ENCODE results near the gene MYO3B. TPM values are rescaled to one million over a fixed set of nuclear protein-coding genes. Genes with fewer than 3 reads are reported as not detected.

MYO3B gene
- total and polyA plus RNA-seq, 11 donors, result 0.09 to 0.19 (median 0.10) TPM; not detected in 8

DNA sequence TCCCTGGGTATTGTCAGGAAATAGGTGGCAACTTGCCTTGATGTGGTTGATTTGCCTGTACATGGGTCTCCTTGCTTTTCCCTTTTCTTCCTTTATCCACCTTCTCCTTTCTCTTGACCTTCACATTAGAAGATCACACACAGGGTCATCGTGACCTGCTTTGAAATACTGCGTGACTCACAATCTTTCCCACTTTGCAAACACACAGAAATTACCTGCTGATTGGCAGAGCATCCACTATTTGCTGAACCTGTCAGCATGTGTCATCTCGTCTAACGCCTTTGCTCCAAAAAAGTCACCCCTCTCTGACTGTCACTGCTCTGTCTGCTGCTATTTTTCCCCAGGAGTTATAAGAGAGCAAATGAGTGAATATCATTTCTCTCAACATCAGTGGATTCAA is 60.8 kb downstream of the MYO3B start:
- WGBS, 4 donors, result 77 to 88% (median 85%) methylated on average over 4 of the region's 4 CpGs
- H3K4me3 ChIP-seq, result no peak overlapping the region
- H3K27me3 ChIP-seq, result peaks cover 0 to 33% (median 5%) of the 10 kb centered on the region in 9 donors
- DNase-seq (no peak), ATAC-seq (no peak)
- no peaks in the 10 kb centered on the region for H3K9me3 ChIP-seq
- TF ChIP-seq POLR2A (IDR thresholded peaks at IDR 0.05), result no peak
- TF ChIP-seq, protein P1, sequence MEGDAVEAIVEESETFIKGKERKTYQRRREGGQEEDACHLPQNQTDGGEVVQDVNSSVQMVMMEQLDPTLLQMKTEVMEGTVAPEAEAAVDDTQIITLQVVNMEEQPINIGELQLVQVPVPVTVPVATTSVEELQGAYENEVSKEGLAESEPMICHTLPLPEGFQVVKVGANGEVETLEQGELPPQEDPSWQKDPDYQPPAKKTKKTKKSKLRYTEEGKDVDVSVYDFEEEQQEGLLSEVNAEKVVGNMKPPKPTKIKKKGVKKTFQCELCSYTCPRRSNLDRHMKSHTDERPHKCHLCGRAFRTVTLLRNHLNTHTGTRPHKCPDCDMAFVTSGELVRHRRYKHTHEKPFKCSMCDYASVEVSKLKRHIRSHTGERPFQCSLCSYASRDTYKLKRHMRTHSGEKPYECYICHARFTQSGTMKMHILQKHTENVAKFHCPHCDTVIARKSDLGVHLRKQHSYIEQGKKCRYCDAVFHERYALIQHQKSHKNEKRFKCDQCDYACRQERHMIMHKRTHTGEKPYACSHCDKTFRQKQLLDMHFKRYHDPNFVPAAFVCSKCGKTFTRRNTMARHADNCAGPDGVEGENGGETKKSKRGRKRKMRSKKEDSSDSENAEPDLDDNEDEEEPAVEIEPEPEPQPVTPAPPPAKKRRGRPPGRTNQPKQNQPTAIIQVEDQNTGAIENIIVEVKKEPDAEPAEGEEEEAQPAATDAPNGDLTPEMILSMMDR (IDR thresholded peaks at IDR 0.05), result no peak
- intact Hi-C loops (cut with DNase I), result loop anchor here in 8 of 10 donors (5.0 to 10.0 kb wide), 3 partner anchors 574 to 634 kb away; partner anchors contain the start of gene GAD1 (in 7 of the 8)
- H3K36me3 ChIP-seq, result no peaks in the 10 kb centered on the region
- H3K4me1 ChIP-seq, result no peaks in the 10 kb centered on the region
- H3K27ac ChIP-seq, result no peak overlapping the region

GRCh38 chr2:170240629-170241028 is 62.7 kb downstream of the MYO3B start:
- ATAC-seq, result no peak
- H3K27me3 ChIP-seq, result peaks cover 0 to 33% (median 5%) of the 10 kb centered on the region in 9 donors
- H3K4me3 ChIP-seq, result no peak overlapping the region
- H3K27ac ChIP-seq, result no peak overlapping the region
- WGBS, 4 donors, result 61 to 71% (median 69%) methylated on average over 2 of the region's 2 CpGs
- H3K4me1 ChIP-seq, result no peaks in the 10 kb centered on the region
- no peaks in the 10 kb centered on the region for H3K9me3 ChIP-seq
- no peaks in the 10 kb centered on the region for H3K36me3 ChIP-seq
- DNase-seq, result no peak
- TF ChIP-seq, protein P1 (IDR thresholded peaks at IDR 0.05), result no peak
- TF ChIP-seq POLR2A (IDR thresholded peaks at IDR 0.05), result no peak
- intact Hi-C loops (cut with DNase I), result no loop called here

- Histone ChIP-seq H3K9me3 (no peaks in the 10 kb centered on the region), H3K27me3 (peaks cover 0 to 26% (median 5%) of the 10 kb centered on the region in 9 donors), H3K36me3 (no peaks in the 10 kb centered on the region), H3K27ac (no peak overlapping the region), H3K4me1 (no peaks in the 10 kb centered on the region), H3K4me3 (no peak overlapping the region)
- intact Hi-C loops (cut with DNase I), result no loop called here
- 65 to 76% (median 70%) methylated on average over 2 of the region's 2 CpGs for WGBS, 4 donors
- DNase-seq (no peak), ATAC-seq (no peak)
- TF ChIP-seq, protein P1 (IDR thresholded peaks at IDR 0.05), result no peak
- TF ChIP-seq POLR2A (IDR thresholded peaks at IDR 0.05), result no peak
Measured at GRCh38 chr2:170241756-170242155, 63.8 kb downstream of the MYO3B start.

- TF ChIP-seq, protein P1 (IDR thresholded peaks at IDR 0.05), result no peak
- no peak for TF ChIP-seq POLR2A (IDR thresholded peaks at IDR 0.05)
- WGBS, 4 donors, result 59 to 82% (median 69%) methylated on average over 2 of the region's 2 CpGs
- no peak overlapping the region for H3K27ac ChIP-seq
- H3K4me1 ChIP-seq, result no peaks in the 10 kb centered on the region
- intact Hi-C loops (cut with DNase I), result no loop called here
- peaks cover 0 to 23% (median 5%) of the 10 kb centered on the region in 9 donors for H3K27me3 ChIP-seq
- ATAC-seq, result no peak
- no peaks in the 10 kb centered on the region for H3K36me3 ChIP-seq
- no peak for DNase-seq
- no peak overlapping the region for H3K4me3 ChIP-seq
- H3K9me3 ChIP-seq, result no peaks in the 10 kb centered on the region
Measured at GRCh38 chr2:170243118-170243837, 65.3 kb downstream of the MYO3B start.
